ENCODE measurements around the gene SUCO.
"Not testable (repeated sequence)": the region's sequence is repeated elsewhere in the genome, so short reads cannot be mapped to it uniquely, and the experiment has no call there.

The SUCO gene

GRCh38 chr1:172612478-172612877 is 79.5 kb downstream of the SUCO start:
- DNase-seq: no peak

DNA sequence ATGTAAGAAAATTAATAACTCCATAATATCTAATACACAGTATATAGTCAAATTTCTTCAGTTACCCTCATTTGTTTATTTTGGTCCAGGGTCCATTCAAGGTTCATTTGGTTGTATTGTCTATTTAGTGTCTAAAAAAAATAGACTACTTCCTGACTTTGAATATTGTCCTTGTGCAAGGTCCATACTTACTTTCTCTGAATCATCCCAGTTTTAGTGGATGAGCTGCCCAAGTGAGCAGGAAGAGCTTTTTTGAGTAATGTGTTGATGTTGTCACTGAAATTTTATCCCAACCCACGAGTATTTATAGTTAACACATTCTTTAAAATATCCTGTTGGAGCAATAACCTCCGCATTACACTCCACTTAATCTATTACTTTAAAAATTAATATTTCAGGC is 80.3 kb downstream of the SUCO start:
- no peak for DNase-seq

GRCh38 chr1:172616195-172616594 is 83.2 kb downstream of the SUCO start:
- no peak for DNase-seq

DNA sequence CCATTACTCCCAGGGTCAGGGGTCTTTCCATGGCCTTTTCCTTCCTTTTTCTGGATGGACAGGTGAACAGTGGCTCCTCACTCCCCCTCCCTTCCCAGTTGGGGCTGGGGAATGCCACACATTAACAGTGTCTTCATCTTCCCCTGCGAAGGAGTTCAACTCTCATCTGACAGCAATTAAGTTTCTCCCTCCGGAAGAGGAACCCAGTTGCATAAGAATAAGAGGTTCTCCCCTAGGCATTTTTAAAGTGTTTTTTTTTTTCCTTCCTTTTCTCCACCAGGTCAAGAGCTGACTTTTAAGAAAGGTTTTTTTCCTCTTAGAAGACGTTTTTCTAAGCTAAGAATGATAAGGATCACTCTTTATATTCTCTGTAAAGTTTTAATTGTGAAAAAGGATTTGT is 83.7 kb downstream of the SUCO start:
- no peak for DNase-seq

DNA sequence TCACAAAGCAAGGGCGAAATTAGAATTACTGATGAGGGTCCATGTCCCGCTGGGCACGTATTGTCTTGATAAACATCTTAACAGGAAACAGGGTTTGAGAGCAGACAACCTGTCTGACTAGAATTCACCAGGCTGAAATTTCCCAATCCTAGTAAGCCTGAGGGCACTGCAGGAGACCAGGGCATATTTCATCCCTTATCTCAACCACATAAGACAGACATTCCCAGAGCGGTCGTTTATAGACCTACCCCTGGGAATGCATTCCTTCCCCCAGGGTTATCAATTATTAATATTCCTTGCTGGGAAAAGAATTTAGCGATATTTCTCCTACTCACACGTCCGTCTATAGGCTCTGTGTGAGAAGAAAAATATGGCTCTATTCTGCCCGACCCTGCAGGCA is 87.7 kb downstream of the SUCO start:
- DNase-seq: not testable (repeated sequence)

GRCh38 chr1:172622541-172622940 is 89.6 kb downstream of the SUCO start:
- DNase-seq: no peak

GRCh38 chr1:172623748-172624147 is 90.8 kb downstream of the SUCO start:
- no peak for DNase-seq

DNA sequence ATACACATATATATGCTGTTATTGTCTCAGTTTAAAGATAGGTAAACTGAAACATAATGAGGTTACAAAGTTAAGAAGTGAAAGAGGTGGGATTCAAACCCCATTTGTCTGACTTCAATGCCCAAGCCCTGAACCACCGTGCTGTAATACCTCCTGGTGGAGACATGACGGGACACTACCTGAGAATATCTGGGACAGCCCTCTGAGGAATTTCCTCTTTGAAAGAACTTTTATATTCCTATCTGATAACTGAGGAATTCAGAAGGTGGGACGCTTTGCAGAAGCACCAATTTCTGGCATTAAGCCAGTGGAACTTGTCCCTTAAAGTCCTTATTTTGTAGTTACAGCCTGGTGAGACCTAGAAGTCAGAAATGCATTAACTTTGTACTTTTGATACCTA is 93.9 kb downstream of the SUCO start:
- DNase-seq: no peak

- DNase-seq: no peak
Measured at GRCh38 chr1:172627702-172628101, 94.8 kb downstream of the SUCO start.

DNA sequence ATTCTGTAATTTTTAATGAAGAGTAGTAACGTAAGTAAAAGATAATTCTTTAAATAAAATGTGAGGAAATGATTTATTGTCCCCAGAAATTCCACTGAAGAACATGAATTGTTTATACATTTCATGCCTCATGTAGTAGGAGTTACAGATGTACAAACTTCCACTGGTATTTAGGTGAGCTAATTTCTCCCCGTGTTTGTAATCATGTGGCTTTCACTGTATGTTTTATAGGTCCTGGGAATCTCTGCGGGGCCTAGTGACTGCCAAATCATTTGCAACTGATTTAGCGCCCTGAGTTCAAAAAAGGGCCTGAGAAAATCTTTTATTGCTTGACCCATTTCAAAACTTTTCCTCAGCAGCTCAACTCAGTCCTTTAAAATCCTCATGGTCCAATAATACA is 95.5 kb downstream of the SUCO start:
- DNase-seq: no peak

DNA sequence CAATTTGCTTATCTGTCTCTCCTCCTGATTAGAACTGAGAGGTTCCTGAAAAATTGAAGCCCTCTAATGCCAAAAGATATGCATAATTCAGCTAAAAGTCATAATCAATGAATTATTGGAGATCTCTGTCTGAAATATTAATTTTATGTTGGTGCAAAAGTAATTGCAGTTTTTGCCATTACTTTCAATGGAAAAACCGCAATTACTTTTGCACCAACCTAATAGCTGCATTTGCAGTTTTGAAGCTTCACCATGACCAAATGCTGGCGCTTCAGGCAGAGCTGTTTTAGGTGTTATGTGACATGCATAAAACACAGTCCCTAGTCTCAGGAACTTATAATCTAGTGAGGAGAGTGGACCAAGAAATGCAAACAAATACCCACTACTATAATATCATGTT is 96.2 kb downstream of the SUCO start:
- no peak for DNase-seq

- no peak for DNase-seq
Measured at GRCh38 chr1:172629638-172630037, 96.7 kb downstream of the SUCO start.

GRCh38 chr1:172630056-172630818 is 97.3 kb downstream of the SUCO start:
- DNase-seq: no peak

DNA sequence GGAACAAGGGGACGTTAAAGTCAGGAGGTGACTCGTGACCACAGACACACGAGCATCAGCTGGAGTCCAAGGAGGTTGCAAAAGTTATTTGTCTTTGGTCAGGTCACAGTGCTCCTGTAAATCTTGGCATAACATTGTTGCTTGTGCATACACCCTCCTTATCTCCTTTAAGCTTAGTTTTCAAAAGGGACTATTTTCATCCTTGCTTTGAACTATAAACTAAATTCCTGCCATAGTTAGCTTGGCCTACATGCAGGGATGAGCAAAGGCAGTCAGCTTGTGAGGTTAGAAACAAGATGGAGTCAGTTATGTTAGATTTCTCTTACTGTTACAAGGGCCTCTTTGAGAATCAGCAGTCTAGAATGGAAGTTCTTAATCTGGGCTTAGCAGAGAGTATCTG is 97.9 kb downstream of the SUCO start:
- DNase-seq: no peak

DNA sequence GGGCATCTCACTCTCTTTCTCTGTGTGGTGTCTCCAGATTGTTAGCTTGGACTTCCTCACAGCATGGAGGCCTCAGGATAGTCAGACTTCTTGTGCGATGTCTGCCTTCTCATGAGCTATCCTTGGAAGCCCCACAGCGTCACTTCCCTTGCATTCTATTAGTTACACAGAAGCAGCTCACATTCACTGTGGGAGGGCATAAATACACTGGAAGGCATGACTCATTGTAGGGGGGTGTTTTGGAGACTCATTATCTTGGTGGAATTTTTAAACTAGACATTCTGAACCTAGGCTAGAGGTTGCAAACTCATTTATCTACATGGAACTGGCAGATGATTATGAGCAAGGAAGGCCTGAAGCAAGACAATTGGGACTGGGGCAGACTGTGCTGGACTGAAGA is 104.6 kb downstream of the SUCO start:
- no peak for DNase-seq

GRCh38 chr1:172638249-172638648 is 105.3 kb downstream of the SUCO start:
- no peak for DNase-seq

- DNase-seq: no peak
Measured at GRCh38 chr1:172638885-172639831, 106.2 kb downstream of the SUCO start.

- no peak for DNase-seq
Measured at GRCh38 chr1:172640111-172640510, 107.2 kb downstream of the SUCO start.

DNA sequence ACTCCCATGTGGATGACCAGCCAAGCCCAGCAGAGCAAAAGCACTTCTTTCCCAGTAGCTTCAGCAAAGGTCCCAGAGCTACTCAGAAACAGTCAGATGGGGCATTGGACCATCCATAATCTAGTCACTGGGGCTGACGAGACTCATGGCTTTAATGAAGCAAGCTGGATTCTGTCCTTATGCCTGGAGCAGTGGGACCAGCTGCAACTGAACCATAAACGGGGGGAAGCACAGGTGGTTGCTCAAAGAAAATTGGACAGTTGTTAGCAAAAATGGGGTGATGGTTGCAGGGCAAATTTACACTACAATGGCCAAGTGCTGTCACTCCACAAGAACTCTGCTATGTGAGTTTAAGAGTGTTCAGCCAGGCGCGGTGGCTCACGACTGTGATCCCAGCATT is 108.5 kb downstream of the SUCO start:
- no peak for DNase-seq

DNA sequence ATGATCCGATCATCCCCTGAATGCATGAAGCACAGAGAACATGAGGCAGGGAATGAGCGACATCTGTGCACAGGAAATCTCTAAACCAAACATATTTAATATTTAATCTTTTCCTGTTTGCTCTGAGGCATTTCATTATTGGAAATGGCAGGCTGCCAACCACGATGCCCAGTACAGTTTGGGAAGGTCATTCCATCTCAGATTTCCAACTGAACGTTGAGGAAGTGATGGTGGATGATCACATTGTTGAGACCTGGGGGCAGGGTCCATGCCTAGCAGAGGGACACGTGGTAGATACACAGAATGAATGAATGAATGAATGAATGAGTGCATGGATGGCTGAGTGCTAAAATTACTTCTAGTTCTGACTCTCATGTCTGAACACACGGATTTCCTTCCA is 110.0 kb downstream of the SUCO start:
- no peak for DNase-seq

GRCh38 chr1:172646653-172647052 is 113.7 kb downstream of the SUCO start:
- no peak for DNase-seq

GRCh38 chr1:172647110-172647564 is 114.2 kb downstream of the SUCO start:
- no peak for DNase-seq

- no peak for DNase-seq
Measured at GRCh38 chr1:172647987-172648386, 115.0 kb downstream of the SUCO start.

All from NCI-H1092 (cell line).